ENCODE measurements around the gene BACE2. TPM values are rescaled to one million over a fixed set of nuclear protein-coding genes. Genes with fewer than 3 reads are reported as not detected.

Gene BACE2
- total RNA-seq, 1 donor: 8.1 TPM

DNA sequence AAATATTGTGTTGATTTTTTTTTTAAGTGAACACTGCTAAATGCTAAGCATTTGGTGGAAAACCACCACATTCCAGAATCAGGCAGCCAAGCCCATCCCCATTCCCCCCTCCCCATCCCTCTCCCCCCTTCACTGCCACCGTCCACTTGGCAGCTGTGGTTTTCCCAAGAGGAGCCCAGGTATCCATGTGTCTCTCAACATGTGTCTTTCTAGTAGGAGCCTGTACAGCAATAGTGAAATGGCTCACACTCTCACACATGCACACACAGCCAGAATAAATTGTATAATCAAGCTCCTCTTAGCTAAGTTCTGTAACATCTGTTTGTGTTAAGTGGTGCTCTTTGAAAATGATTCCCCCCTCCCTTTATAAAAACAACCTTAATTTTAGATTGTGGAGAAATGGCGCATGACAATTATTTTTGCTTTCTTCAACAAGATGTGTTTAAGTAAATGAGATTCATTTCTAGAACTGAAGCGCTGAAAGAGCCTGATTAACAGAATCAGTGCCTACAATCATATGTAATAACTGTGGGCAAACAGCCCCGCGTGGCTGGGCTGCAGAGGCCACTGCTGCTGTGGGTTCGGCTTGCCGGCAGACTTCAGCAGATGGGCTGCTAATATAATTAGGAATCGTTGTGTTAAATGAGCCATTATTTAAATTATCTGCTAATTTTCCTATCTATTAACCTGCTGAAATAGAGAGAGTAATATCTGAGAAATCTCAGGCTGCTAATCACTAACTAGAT is 43.3 kb downstream of the BACE2 start:
- no peak for DNase-seq (ENCODE audit: low read depth in 2 of 3, low spot score in 2 of 3)

- no peak for DNase-seq (ENCODE audit: low read depth in 2 of 3, low spot score in 2 of 3)
Measured at GRCh38 chr21:41213021-41213420, 45.1 kb downstream of the BACE2 start.

DNA sequence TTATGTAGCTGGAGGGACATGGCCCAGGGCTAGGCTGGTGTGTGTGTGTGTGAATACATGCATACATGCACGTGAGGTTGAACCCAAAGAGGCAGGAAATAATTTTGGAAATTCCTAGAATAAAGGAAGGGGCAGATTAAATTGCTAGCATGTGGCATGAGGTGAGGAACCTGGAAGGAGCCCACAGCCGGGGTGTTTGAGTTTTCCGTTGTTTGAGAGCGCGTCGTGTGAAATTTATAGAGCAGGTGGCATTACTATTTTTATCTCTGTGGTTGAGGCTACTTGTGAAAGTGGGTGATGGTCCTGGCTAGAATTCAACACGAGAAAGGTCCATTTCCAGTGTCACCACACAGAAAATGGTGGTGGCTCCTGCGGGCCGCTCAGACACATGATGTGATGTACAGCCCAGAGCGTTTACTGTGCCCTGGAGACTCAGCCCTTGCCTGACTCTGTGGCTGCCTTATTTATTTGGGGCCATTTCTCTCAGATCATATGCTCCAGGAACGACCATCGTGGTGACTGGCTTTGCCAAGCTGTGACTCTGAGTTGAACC is 48.0 kb downstream of the BACE2 start:
- no peak for DNase-seq (ENCODE audit: low read depth in 2 of 3, low spot score in 2 of 3)

DNA sequence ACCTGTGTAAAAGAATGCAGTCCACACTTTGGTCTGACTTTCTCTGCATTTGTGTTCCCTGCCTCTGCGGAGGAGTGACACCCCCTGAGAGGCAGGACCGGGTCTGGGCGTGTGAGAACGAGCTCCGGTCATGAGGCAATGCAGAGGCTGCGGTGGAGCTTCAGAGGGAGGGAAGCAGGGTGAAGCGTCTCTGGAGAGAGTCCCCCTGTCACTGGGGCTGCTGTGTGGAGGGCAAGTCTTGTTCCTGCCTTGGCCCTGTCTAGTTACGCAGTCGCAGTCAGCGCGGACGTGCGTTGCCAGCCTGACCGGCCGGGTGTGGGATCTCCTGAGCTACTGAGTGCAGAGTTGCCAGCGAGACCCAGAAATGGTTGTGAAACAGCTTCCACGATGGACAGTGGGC is 48.5 kb downstream of the BACE2 start:
- no peak for DNase-seq (ENCODE audit: low read depth in 2 of 3, low spot score in 2 of 3)

DNA sequence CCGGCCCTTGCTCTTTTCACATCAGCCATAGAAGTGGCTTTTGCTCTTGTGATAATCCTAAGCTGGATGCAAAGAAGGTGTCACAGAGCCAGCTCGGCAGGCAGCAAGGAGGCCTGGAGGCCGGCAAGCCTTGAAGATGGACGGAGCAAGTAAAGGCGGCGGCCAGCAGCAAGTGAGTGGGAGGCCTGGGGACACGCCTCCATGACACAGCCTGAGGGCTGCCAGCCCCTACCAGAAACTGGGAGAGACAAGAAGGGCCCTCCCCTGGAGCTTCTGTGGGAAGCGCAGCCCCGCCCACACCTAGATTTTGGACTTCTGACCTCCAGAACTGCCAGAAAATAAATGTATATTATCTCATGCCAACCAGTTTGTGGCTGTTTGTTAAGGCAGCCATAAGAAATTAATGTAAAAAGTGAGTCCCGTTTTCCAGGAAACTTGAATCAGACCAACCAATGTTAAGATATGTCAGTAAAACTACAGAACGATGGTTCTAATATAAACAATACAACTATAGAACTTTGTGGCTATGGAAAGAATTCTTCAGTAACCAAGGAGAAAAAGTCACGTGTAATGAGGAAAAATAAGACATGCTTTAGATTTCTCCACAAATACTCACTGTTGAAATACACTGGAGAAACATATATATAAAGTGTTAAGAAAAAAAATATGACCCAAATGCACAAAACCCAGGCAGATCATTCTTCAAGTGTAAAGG is 49.9 kb downstream of the BACE2 start:
- no peak for DNase-seq (ENCODE audit: low read depth in 2 of 3, low spot score in 2 of 3)

- no peak for DNase-seq (ENCODE audit: low read depth in 2 of 3, low spot score in 2 of 3)
Measured at GRCh38 chr21:41219498-41220207, 51.7 kb downstream of the BACE2 start.

GRCh38 chr21:41220208-41220733 is 52.3 kb downstream of the BACE2 start:
- DNase-seq (ENCODE audit: low read depth in 2 of 3, low spot score in 2 of 3): no peak

GRCh38 chr21:41222247-41223068 is 54.5 kb downstream of the BACE2 start:
- DNase-seq (ENCODE audit: low read depth in 2 of 3, low spot score in 2 of 3): no peak

DNA sequence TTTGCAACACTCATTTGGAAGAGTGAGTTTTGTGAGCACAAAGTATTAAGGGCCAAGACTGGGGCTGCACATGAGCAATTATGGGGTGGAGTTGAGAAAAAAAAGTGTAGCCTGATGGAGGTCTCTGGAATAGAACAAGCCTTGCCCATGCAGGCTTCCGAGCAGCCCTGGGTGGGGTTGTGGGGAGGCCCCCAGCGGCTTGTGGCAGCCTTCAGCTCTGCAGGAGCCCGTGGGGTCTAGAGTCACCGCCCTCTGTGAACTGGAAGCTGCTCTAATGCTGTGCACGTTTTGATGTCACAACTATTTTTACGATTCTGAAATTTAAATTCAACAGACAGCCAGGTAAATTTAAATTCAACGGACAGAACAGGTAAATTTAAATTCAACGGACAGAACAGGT is 58.9 kb downstream of the BACE2 start:
- DNase-seq (ENCODE audit: low read depth in 2 of 3, low spot score in 2 of 3): no peak

- DNase-seq (ENCODE audit: low read depth in 2 of 3, low spot score in 2 of 3): no peak
Measured at GRCh38 chr21:41227357-41228005, 59.5 kb downstream of the BACE2 start.

DNA sequence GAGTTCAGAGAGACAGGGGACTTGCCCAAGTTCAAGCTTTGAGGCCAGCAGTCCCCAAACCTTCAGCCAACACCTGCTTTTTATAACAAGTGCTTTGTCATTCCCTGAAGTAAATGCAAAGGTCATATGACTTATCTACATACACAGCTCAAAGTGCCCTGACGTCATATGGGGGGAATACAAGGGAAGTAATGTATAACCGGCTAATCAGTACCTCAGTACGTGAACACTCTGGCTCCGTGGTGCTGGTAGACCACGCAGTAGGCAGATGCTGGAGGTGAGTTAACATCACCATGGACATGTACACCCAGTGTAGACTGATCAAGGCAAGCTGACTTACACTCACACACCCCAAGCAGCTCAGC is 60.0 kb downstream of the BACE2 start:
- DNase-seq (ENCODE audit: low read depth in 2 of 3, low spot score in 2 of 3): peak in 1 of 3 donors; percentile 10

- no peak for DNase-seq (ENCODE audit: low read depth in 2 of 3, low spot score in 2 of 3)
Measured at GRCh38 chr21:41228492-41228891, 60.5 kb downstream of the BACE2 start.

DNA sequence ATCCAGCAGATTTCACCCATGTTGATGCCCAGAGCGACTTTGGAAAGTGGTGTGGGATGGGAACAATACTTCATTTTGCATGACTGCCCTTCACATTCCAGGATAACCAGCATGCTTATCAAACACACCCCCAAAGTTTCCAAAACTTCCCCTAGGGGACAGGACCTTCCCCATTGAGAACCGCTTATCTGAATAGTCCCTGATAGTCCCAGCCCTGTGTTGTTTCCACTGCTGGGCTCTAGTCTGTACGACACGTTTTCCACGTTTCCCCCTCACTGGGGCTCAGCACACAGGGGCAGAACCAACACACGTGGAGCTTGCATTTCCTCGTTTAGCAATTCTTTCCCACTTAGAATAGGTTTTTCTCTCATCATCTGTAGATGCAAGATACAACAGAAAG is 61.0 kb downstream of the BACE2 start:
- DNase-seq (ENCODE audit: low read depth in 2 of 3, low spot score in 2 of 3): no peak

DNA sequence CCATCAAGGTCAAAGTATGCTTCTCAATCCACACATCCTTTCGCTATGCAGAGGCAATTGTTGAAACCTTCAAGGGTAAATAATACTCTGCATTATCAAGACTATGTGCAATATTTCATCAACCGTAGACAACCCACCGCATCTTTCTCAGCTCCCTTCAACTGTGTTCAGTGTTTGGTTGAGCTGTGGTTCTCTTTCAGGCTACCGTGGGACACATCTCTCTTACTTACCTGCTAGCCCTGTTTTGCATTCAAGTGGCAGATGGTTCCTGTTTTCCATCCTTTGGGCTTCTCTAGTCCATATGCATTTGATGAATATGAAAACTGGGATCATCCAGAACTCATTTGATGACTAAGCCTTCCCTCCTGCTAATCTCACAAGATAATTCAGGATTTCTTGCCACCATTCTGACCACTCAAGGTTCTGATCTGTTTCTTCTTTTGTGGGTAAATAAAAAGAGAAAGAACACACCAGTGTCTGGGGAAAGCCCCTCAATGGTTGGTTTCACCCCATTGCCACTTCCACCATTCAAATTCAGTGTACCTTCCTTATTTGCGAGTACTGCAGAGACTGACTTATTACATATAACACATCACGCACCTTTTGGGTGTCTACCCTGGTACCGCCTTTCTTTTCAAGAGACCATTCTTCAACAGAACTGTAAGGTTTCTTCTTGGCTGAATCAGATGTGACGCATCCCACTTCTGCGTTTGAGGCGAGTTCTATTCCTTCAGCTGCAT is 61.7 kb downstream of the BACE2 start:
- DNase-seq (ENCODE audit: low read depth in 2 of 3, low spot score in 2 of 3): no peak

- DNase-seq (ENCODE audit: low read depth in 2 of 3, low spot score in 2 of 3): no peak
Measured at GRCh38 chr21:41230497-41230896, 62.5 kb downstream of the BACE2 start.

DNA sequence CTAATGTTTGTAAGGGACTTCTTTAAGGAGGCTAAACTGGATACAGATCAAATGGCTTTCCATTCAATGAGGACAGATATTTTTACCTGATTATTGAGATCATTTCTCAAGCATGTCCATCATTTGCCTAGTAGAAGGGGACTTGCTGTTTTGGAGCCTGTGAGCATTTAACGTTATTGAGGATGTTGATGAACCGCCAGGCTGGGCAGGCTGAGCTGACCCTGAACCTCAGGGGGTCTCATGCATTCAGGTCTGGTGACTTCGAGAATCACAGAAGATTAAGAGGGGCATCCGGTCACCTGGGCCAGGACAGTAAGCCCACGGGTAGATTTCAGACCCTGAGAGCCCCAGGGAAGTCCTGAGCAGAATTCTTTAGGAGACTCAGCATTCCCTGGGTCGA is 63.1 kb downstream of the BACE2 start:
- DNase-seq (ENCODE audit: low read depth in 2 of 3, low spot score in 2 of 3): no peak

DNA sequence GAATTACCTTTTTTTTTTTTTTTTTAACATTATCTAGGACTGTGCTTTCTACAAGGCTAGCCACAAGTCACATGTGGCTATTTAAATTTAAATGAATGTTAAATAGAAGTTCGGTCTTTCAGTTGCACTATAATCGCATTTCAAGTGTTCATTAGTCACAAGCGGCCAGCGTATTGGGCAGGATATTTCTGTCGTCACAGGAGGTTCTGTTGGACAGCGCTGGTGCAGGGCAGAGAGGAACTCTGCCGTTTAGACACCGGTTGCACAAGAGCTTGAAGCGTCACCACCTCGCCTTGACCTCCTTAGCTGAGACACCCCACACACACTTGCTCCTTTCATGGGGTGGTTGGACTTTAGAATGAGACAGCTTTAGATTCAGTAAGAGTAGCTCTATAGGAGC is 64.1 kb downstream of the BACE2 start:
- DNase-seq (ENCODE audit: low read depth in 2 of 3, low spot score in 2 of 3): no peak

DNA sequence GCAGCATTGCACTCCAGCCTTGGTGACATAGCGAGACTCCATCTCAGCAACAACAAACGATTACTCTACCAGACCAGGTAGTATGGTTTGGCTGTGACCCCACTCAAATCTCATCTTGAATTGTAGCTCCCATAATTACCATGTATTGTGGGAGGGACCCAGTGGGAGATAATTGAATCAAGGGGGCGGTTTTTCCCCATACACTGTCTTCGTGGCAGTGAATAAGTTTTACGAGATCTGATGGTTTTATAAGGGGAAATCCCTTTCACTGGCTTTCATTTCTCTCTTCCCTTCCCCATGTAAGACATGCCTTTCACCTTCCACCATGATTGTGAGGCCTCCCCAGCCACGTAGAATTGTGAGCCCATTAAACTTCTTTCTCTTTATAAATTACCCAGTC is 66.0 kb downstream of the BACE2 start:
- DNase-seq (ENCODE audit: low read depth in 2 of 3, low spot score in 2 of 3): no peak

- no peak for DNase-seq (ENCODE audit: low read depth in 2 of 3, low spot score in 2 of 3)
Measured at GRCh38 chr21:41234569-41234968, 66.6 kb downstream of the BACE2 start.

Data from hematopoietic multipotent progenitor cell (in vitro differentiated cells).